ENCODE measurements around the gene JAM2. TPM values are rescaled to one million over a fixed set of nuclear protein-coding genes. Genes with fewer than 3 reads are reported as not detected.
"Not testable (repeated sequence)": the region's sequence is repeated elsewhere in the genome, so short reads cannot be mapped to it uniquely, and the experiment has no call there.

The JAM2 gene
- polyA plus RNA-seq, 3 donors: 10.7 to 12.4 (median 11.5) TPM

GRCh38 chr21:25691976-25692375 is 52.9 kb downstream of the JAM2 start:
- no peak for DNase-seq (ENCODE audit: extremely low read depth in 1 of 11, low read depth in 9 of 11, low spot score in 4 of 11)

DNA sequence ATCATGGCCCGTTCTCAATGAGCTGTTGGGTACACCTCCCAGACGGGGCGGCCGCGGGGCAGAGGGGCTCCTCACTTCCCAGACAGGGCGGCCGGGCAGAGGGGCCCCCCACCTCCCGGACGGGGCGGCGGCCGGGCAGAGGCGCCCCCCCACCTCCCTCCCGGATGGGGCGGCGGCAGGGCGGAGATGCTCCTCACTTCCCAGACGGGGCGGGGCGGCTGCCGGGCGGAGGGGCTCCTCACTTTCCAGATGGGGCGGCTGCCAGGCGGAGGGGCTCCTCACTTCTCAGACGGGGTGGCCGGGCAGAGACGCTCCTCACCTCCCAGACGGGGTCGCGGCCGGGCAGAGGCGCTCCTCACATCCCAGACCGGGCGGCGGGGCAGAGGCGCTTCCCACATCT is 56.4 kb downstream of the JAM2 start:
- DNase-seq (ENCODE audit: extremely low read depth in 1 of 11, low read depth in 9 of 11, low spot score in 4 of 11): not testable (repeated sequence)

GRCh38 chr21:25700741-25701140 is 61.7 kb downstream of the JAM2 start:
- no peak for DNase-seq (ENCODE audit: extremely low read depth in 1 of 11, low read depth in 9 of 11, low spot score in 4 of 11)

DNA sequence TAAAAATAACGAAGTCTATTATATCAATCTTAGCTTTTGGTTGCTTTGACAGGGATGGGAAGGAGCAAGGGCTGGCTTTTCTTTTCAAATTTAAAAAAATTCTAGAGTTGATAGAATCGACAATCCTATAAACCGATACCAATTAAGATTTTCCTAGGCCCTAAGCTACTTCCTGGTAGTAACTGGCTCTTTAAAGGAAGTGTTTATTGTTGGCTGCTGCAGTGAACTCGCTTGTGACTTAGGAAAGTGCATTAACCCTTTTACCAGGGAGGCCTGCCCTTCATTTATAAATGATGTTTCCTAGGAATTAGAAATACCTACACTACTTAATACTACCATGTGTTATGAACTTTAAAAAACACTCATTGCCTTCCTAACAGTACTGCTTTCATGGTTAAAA is 62.5 kb downstream of the JAM2 start:
- DNase-seq (ENCODE audit: extremely low read depth in 1 of 11, low read depth in 9 of 11, low spot score in 4 of 11): no peak

- peak in 8 of 11 donors; percentile 4 to 35 (median 16) for DNase-seq (ENCODE audit: extremely low read depth in 1 of 11, low read depth in 9 of 11, low spot score in 4 of 11)
These were observed 69.5 kb downstream of the JAM2 start for GRCh38 chr21:25708467-25709065.

DNA sequence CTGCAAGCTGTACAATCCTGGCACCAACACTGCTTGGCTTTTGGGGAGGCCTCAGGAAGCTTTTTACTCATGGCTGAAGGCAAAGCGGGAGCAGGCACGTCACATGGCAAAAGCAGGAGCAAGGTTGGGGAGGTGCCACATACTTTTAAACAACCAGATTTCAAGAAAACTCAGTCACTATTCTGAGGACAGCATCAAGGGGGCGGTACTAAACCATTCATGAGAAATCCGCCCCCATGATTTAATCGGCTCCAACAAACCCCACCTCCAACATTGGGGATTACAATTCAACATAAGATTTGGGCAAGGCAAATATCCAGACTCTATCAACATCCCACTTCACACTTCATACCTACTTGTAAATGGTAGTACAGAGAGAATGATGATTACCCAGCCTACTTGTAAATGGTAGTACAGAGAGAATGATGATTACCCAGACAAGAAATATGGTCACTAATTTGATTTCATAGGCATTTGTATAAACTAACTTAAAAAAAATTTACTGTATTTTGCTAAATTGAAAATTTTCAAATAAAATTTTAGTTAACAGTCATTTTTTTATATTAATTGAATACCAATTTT is 70.7 kb downstream of the JAM2 start:
- no peak for DNase-seq (ENCODE audit: extremely low read depth in 1 of 11, low read depth in 9 of 11, low spot score in 4 of 11)

DNA sequence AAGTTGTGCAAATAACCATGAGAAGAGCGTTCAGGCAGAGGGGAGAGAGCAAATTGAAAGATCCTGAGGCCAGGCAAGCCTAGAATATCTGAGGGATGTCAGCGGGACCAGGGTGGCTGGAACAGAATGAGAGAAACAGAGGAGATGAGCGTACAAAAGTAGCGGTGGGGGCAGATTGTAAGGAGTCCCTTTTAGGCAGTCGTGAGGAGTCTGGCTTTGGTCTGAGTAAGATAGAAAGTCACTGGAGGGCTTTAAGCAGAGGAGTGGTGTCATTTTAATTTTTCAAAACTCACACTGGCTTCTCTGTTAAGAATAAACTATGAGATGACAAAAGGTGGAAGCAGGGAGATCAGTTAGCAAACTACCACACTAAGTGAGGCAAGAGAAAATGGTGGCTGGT is 71.5 kb downstream of the JAM2 start:
- DNase-seq (ENCODE audit: extremely low read depth in 1 of 11, low read depth in 9 of 11, low spot score in 4 of 11): no peak

GRCh38 chr21:25714066-25714465 is 75.0 kb downstream of the JAM2 start:
- not testable (repeated sequence) for DNase-seq (ENCODE audit: extremely low read depth in 1 of 11, low read depth in 9 of 11, low spot score in 4 of 11)

- DNase-seq (ENCODE audit: extremely low read depth in 1 of 11, low read depth in 9 of 11, low spot score in 4 of 11): no peak
These were observed 78.6 kb downstream of the JAM2 start for GRCh38 chr21:25717491-25718147.

GRCh38 chr21:25721987-25722386 is 82.9 kb downstream of the JAM2 start:
- no peak for DNase-seq (ENCODE audit: extremely low read depth in 1 of 11, low read depth in 9 of 11, low spot score in 4 of 11)

DNA sequence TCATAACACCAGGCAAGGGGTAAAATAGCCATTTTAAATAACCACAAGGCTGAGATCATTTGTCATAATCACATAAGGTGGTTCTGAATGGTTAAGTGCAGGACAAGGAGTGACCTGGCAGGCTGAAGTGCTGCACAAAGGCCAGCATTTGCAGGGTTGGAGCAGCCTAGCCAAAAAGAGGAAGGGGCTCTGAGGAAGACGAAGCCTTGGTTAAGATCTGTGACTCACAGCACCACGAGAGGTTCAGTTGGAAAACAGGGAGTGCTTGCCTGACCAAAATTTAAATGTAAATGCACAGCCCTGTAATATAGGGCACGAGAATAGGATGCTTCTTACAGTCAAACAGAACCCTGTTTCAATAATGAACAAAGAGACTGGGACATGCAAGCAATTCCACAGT is 83.6 kb downstream of the JAM2 start:
- DNase-seq (ENCODE audit: extremely low read depth in 1 of 11, low read depth in 9 of 11, low spot score in 4 of 11): no peak

DNA sequence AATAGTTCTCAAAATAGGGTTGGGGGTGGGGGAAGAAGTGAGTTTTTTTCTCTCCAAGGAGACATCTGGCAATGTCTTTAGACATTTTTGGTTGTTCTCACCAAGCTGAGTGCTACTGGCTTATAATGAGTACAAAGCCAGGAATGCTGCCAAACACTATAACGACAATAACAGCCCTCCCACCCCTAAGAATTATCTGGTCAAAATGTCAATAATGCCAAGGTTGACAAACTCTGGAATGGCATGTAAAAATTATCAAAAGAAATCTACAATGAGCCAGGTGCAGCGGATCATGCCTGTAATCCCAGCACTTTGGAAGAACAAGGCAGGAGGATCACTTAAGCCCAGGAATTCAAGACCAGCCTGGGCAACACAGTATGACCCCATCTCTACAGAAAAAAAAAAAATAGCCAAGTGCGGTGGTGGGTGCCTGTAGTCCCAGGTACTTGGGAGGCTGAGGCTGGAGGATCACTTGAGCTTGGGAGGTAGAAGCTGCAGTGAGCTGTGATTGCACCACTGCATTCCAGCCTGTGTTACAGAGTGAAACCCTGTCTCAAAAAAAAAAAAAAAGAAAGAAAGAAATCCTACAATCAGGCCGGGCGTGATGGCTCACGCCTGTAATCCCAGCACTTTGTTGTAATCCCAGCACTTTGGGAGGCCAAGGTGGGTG is 93.2 kb downstream of the JAM2 start:
- no peak for DNase-seq (ENCODE audit: extremely low read depth in 1 of 11, low read depth in 9 of 11, low spot score in 4 of 11)

DNA sequence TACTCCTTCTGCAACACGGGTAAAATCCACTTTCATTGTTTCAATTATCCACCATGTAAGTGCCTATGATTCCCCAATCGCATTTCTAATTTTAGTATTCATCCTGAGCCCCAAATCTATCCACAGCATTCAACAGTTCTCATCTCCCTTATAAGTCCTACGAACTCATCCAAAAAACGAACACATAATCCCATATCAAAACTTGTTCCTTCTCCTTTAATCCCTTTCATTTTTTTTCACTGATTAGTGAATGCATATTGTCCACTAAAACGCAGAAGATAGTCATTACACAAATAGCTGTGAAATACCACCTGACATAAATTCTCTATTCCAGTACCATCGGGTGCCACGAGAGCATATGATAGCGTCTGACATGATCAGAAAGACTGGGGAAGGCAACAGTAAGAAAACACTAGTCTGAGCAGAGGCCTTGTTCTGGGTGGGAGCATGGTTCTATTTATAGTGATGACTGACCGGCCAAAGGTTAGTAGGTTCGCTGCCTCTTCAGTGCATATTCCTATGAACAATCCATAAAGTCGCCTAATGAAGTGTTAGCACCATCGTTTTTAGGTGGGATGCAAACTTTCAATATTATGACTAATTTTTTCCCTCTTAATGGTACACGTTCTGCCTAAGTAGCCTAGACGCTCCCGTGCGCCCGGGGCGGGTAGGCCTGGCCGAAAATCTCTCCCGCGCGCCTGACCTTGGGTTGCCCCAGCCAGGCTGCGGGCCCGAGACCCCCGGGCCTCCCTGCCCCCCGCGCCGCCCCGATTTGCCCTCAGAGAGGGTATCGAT is 95.0 kb downstream of the JAM2 start:
- DNase-seq (ENCODE audit: extremely low read depth in 1 of 11, low read depth in 9 of 11, low spot score in 4 of 11): peak in 6 of 11 donors; percentile 7 to 27 (median 10)

DNA sequence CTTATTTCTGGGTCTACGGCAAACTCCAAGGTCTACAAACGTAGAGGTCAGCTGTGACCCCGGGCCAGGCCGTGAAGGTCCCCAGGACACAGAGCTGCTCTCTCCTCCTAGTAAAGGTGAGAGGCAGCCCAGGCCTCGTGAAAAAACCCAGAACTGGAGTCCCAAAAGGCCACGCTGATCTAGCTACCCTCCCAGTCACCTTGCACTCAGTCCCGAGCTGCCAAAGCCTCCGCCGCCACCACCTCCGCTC is 95.5 kb downstream of the JAM2 start:
- DNase-seq (ENCODE audit: extremely low read depth in 1 of 11, low read depth in 9 of 11, low spot score in 4 of 11): no peak

GRCh38 chr21:25734904-25735645 is 96.0 kb downstream of the JAM2 start, which contains the start of the genes ATP5PF and GABPA:
Gene ATP5PF, minus strand, starts transcription at chr21:25734904. Its CDS starts 5,110 bp downstream, at chr21:25729794.
Gene GABPA, plus strand, starts transcription at chr21:25734972. Its CDS starts 6,627 bp downstream, at chr21:25741599.
- DNase-seq (ENCODE audit: extremely low read depth in 1 of 11, low read depth in 9 of 11, low spot score in 4 of 11): peak; percentile 93 to 99 (median 96)

- DNase-seq (ENCODE audit: extremely low read depth in 1 of 11, low read depth in 9 of 11, low spot score in 4 of 11): peak; percentile 55 to 90 (median 80)
These were observed 96.9 kb downstream of the JAM2 start for GRCh38 chr21:25735646-25736597.

DNA sequence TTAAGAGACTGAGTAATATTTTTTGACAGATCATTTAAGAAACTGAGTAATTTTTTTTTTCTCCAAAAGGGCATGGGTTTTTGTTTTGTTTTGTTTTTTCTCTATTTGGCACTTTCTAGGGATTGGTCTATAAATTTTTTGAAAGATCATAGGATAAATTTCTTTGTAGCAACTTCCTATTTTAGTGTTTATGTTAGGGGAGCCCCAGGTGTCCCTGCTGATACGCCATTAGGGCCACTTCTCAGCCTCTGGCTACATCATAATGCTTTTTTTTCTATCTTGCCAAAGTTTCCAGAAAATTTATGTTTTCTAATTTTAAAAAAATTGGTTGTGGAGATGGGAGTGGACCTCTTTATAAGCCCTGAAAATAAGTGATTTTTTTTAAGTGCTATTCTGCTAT is 98.4 kb downstream of the JAM2 start:
- no peak for DNase-seq (ENCODE audit: extremely low read depth in 1 of 11, low read depth in 9 of 11, low spot score in 4 of 11)

DNA sequence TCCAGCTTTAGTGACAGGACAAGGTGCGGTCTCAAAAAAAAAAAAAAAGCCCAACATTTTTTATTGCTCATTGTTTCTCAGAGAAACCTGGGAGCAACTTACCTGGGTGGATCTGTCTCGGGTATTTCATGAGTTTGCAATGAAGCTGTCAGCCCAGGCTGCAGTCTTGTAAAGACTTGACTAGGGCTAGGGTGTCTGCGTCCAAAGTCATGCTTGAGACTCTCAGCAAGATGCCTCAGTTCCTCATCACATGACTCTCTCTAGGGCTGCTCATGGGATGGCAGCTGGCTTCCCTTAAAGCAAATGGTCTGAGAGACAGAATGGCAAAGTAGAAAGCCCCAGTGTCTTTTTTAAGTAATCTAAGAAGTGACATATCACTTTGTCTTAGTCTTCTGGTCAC is 103.8 kb downstream of the JAM2 start:
- DNase-seq (ENCODE audit: extremely low read depth in 1 of 11, low read depth in 9 of 11, low spot score in 4 of 11): no peak
